Heart left ventricle (tissue), 16 donors: ENCODE data around the gene RNF144B. TPM values are rescaled to one million over a fixed set of nuclear protein-coding genes. Genes with fewer than 3 reads are reported as not detected.
A peak's percentile ranks its signal among the peaks of the same experiment; 100 is the strongest.
"Not testable (repeated sequence)": the region's sequence is repeated elsewhere in the genome, so short reads cannot be mapped to it uniquely, and the experiment has no call there.

Experiments used
- ATAC-seq, 4 donors: fragments of 200-7000 bp; cut with Tn5 transposase; one replicate each; pipeline ENCODE4 v1.9.1; 2020 to 2022; ENCODE audit warnings: moderate library complexity in 4 of 4, mild to moderate bottlenecking in 3 of 4, moderate number of reproducible peaks in 1 of 4
- DNase-seq, 5 donors: peaks; one replicate each; pipeline ENCODE4 v3.0.0-alpha.2; 2020
- H3K27ac ChIP-seq, 12 donors: fragments of 200-600 bp; sonication (generic) in 4 of 12; one replicate each; pipeline versions ENCODE4 v1.5.0 to v1.8.0; 2016 to 2022; ENCODE audit warnings: mild to moderate bottlenecking in 2 of 12
- H3K27me3 ChIP-seq, 9 donors: fragments of 200-600 bp; sonication (generic) in 2 of 9; one replicate each; pipeline versions ENCODE4 v1.5.1 to v1.8.0; 2016 to 2022; ENCODE audit warnings: mild to moderate bottlenecking in 3 of 9
- H3K36me3 ChIP-seq, 9 donors: fragments of 200-600 bp; sonication (generic) in 2 of 9; one replicate each; pipeline versions ENCODE4 v1.5.0 to v1.8.0; 2018 to 2022; ENCODE audit warnings: mild to moderate bottlenecking in 2 of 9
- H3K4me1 ChIP-seq, 12 donors: fragments of 200-600 bp; sonication (generic) in 4 of 12; one replicate each; pipeline versions ENCODE4 v1.5.0 to v1.8.0; 2016 to 2022; ENCODE audit warnings: mild to moderate bottlenecking in 3 of 12
- H3K4me3 ChIP-seq, 12 donors: fragments of 200-600 bp; sonication (generic) in 4 of 12; one replicate each; pipeline versions ENCODE4 v1.5.0 to v1.8.0; 2017 to 2022; ENCODE audit warnings: mild to moderate bottlenecking in 9 of 12, moderate library complexity in 4 of 12
- H3K9me3 ChIP-seq, 12 donors: fragments of 200-600 bp; sonication (generic) in 4 of 12; one replicate each; pipeline versions ENCODE4 v1.5.0 to v1.8.0; 2016 to 2022; ENCODE audit warnings: mild to moderate bottlenecking in 1 of 12
- POLR2A ChIP-seq, 2 donors: fragments of 450-650 bp; IDR thresholded peaks; one replicate each; pipeline ENCODE4 v1.6.1; 2017; ENCODE audit warnings: antibody characterized with exemption in 2 of 2, mild to moderate bottlenecking in 2 of 2, moderate library complexity in 2 of 2
- WGBS, 4 donors: extraction: QIAGEN DNeasy Blood & Tissue Kit in 2 of 4; methylation state at CpG; one replicate each; pipeline versions ENCODE4 v1.1.5 to v1.1.7; 2013 to 2018; 5-methylcytosine and 5-hydroxymethylcytosine counted together
- intact Hi-C, 10 donors: fragments of 100-400 bp; cut with DNase I; formaldehyde crosslinking; loops; one replicate each; pipeline versions ENCODE4 v1.11.1 to v1.14.2; 2022
- polyA plus RNA-seq, 2 donors: library from polyadenylated mRNA; stranded (reverse); fragments of 200-250 nt; gene quantifications; one replicate each; pipeline ENCODE4 v1.2.3, GENCODE V29; 2013
- total RNA-seq, 9 donors: library from RNA; depleted of rRNA in 2 of 9; stranded (reverse); fragments of >200 nt in 2 of 9; fragmentation: NEBNext Ultra II Directional in 3 of 9; extraction: Animal tissue kit (Norgen Biotek cat#: 25700) in 3 of 9; gene quantifications; one replicate each; pipeline versions ENCODE4 v1.1.0 to v1.2.4, GENCODE V29; 2016 to 2023
- TF ChIP-seq, protein P1 (sequence below), 12 donors: fragments of 200-600 bp; sonication (generic) in 4 of 12; IDR thresholded peaks; one replicate each; pipeline versions ENCODE4 v1.5.0 to v1.8.0; 2018 to 2022; ENCODE audit warnings: antibody characterized with exemption in 12 of 12, mild to moderate bottlenecking in 5 of 12
- donor health status: ischemic (EF 13 %, LVEDD 7.1; RV severe dilation, severe dysfunction).
- donor health status: healthy with polysubstance abuse.
- donor health status: DM: no; HTN: yes; CAD: no.
- donor health status: DM: no; HTN: no; CAD: no.
- donor health status: ischemic (EF 25% LVEDD 6.9; RV normal size, moderate dysfunction).
- donor health status: ischemic (EF 25% LVEDD 5.7; RV mildly dilated, moderate dysfunction).
- donor health status: healthy.
- donor health status: DM: yes; HTN: yes; CAD: no.
- donor health status: ischemic (EF 35%, LVEDD 5.7; RV mildly dilated, moderate dysfunction).
- donor health status: nonischemic (EF 11% LVEDD 7.7; RV severe dilation, severe dysfunction).
- donor health status: DM: yes; HTN: yes; CAD: no.
- donor health status: PGD.
- donor health status: ischemic (EF 29% LVEDD 5.4; RV normal size, mild dysfunction).
- donor health status: nonischemic (EF 23%, LVEDD 6.1; RV moderate dilation, normal function).

Gene RNF144B
- total and polyA plus RNA-seq, 11 donors, result 6.1 to 20.7 (median 9.6) TPM

DNA sequence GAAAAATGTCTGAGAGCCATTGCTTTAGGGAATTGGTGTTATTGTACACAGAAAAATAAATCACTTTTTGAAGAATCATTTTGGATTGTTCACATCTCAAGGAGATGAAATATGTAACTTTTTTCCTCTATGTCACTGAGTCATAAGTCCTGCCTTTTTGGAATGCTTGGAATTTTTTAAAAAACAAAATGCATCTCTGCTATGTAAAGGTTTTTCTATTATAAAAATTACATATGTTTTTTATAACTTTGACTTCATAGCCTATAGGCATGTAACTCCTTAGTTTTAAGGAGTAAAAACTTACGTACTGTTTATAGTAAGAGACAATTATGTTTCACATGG is 8.7 kb downstream of the RNF144B start:
- H3K9me3 ChIP-seq, result no peaks in the 10 kb centered on the region
- H3K4me1 ChIP-seq, result peaks cover 0 to 65% (median 5%) of the 10 kb centered on the region in 12 donors
- no peak for ATAC-seq
- intact Hi-C loops, result loop anchor here in 2 of 10 donors (5.0 to 10.0 kb wide), 2 partner anchors 51 to 109 kb away; no protein-coding TSS in a partner anchor
- H3K27ac ChIP-seq, result no peak overlapping the region
- peaks cover 0 to 26% (median 11%) of the 10 kb centered on the region in 9 donors for H3K36me3 ChIP-seq
- H3K4me3 ChIP-seq, result no peak overlapping the region
- 92 to 99% (median 95%) methylated on average over 1 of the region's 1 CpG for WGBS, 4 donors
- H3K27me3 ChIP-seq, result no peaks in the 10 kb centered on the region
- TF ChIP-seq, protein P1, sequence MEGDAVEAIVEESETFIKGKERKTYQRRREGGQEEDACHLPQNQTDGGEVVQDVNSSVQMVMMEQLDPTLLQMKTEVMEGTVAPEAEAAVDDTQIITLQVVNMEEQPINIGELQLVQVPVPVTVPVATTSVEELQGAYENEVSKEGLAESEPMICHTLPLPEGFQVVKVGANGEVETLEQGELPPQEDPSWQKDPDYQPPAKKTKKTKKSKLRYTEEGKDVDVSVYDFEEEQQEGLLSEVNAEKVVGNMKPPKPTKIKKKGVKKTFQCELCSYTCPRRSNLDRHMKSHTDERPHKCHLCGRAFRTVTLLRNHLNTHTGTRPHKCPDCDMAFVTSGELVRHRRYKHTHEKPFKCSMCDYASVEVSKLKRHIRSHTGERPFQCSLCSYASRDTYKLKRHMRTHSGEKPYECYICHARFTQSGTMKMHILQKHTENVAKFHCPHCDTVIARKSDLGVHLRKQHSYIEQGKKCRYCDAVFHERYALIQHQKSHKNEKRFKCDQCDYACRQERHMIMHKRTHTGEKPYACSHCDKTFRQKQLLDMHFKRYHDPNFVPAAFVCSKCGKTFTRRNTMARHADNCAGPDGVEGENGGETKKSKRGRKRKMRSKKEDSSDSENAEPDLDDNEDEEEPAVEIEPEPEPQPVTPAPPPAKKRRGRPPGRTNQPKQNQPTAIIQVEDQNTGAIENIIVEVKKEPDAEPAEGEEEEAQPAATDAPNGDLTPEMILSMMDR (IDR thresholded peaks at IDR 0.05), result no peak
- DNase-seq, result no peak

DNA sequence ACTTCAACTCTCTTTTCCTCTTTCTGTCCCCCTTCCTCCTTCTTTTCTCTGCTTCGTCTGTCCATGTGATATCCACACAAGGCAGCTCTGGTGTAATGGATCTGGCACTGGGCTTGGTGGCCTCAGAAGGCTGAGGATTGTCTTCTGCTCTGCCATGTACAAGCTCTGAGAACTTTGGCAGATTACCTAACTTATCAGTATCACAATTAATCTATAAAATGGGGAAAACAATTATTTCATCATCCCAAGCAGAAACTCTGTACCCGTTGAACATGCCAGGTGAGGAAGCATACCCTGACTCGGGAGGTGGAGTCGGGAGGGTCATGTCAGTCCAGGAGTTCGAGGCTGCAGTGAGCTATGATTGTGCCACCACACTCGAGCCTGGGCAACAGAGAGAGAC is 10.6 kb downstream of the RNF144B start:
- H3K4me1 ChIP-seq, result peaks cover 0 to 66% (median 4%) of the 10 kb centered on the region in 12 donors
- intact Hi-C loops, result loop anchor here in 2 of 10 donors (5.0 to 10.0 kb wide), 2 partner anchors 50 to 107 kb away; no protein-coding TSS in a partner anchor
- peak overlapping the region in 1 of 12 donors; percentile 46 for H3K27ac ChIP-seq
- H3K36me3 ChIP-seq, result peaks cover 0 to 32% (median 11%) of the 10 kb centered on the region in 9 donors
- 84 to 90% (median 87%) methylated on average over 6 of the region's 6 CpGs for WGBS, 4 donors
- no peaks in the 10 kb centered on the region for H3K27me3 ChIP-seq
- H3K9me3 ChIP-seq, result no peaks in the 10 kb centered on the region
- ATAC-seq (no peak), DNase-seq (no peak)
- TF ChIP-seq, protein P1 (IDR thresholded peaks at IDR 0.05), result no peak
- no peak for TF ChIP-seq POLR2A (IDR thresholded peaks at IDR 0.05)
- H3K4me3 ChIP-seq, result no peak overlapping the region

DNA sequence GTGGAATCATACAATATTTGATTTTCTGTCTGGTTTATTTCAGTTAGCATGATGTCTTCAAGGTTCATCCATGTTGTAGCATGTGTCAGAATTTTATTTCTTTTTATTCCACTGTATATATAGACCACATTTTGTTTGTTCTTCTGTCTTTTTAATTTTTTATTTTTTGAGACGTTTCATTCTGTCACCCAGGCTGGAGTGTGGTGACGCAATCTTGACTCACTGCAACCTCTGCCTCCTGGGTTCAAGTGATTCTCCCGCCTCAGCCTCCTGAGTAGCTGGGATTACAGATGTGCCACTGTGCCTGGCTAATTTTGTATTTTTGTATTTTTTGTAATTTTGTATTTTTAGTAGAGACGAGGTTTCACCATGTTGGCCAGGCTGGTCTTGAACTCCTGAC is 11.1 kb downstream of the RNF144B start:
- 88 to 94% (median 91%) methylated on average over 4 of the region's 4 CpGs for WGBS, 4 donors
- peaks cover 0 to 69% (median 3%) of the 10 kb centered on the region in 12 donors for H3K4me1 ChIP-seq
- DNase-seq, ATAC-seq, H3K4me3 ChIP-seq, H3K27ac ChIP-seq, H3K9me3 ChIP-seq, H3K27me3 ChIP-seq: not testable (repeated sequence)
- H3K36me3 ChIP-seq, result peaks cover 0 to 34% (median 11%) of the 10 kb centered on the region in 9 donors
- intact Hi-C loops, result loop anchor here in 2 of 10 donors (5.0 to 10.0 kb wide), 2 partner anchors 49 to 107 kb away; no protein-coding TSS in a partner anchor

DNA sequence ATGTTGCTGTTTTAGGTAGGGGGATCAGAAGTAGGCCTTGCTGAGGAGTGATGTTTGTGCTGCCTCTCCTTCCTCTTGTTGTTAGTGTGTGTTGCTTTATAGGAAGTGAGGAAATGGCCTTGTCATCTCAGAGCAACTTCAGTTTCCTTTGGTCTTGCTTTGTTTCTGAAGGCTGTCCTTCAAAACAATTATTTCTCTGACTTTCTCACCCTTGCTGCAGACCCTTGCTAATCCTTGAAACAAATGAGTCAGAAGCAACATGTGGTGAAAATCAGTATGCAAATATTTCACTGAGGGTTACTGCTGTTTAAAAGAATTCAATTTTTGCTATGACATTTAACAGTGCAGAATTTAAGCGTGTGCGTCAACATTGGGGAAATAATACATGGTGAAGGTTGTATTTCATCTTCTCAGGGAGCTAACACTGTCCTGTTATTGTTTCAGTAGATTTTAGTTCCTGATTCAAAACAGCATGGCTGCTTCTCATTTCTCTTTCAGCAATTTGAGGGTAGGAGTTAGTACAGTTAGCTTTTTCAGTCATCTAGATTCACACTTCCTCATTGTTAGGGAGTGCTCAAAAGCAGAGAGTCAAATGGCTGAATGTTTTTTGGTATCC is 13.8 kb downstream of the RNF144B start:
- no peak for TF ChIP-seq POLR2A (IDR thresholded peaks at IDR 0.05)
- TF ChIP-seq, protein P1 (IDR thresholded peaks at IDR 0.05), result no peak
- WGBS, 4 donors, result 84 to 93% (median 90%) methylated on average over 2 of the region's 2 CpGs
- peak overlapping the region in 6 of 12 donors; percentile 12 to 89 (median 30) for H3K27ac ChIP-seq
- H3K4me3 ChIP-seq, result no peak overlapping the region
- peaks cover 0 to 77% (median 5%) of the 10 kb centered on the region in 12 donors for H3K4me1 ChIP-seq
- H3K36me3 ChIP-seq, result peaks cover 0 to 44% (median 17%) of the 10 kb centered on the region in 9 donors
- peak in 3 of 4 donors; percentile 53 to 61 (median 59) for ATAC-seq
- no peak for DNase-seq
- H3K27me3 ChIP-seq, result no peaks in the 10 kb centered on the region
- no peaks in the 10 kb centered on the region for H3K9me3 ChIP-seq
- intact Hi-C loops, result no loop called here

DNA sequence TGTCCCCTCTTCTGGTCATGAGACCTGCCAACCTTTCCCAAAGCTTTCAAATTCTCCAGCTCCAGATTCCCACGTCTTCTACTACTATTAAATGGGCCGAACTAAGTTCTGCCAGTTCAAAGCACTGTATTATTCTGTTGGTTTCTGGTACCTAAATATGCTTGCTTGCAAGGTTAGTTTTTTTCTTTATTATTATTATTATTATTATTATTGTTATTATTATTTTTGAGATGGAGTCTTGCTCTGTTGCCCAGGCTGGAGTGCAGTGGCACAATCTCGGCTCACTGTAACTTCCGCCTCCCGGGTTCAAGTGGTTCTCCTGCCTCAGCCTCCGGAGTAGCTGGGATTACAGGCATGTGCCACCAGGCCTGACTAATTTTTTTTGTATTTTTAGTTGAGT is 17.8 kb downstream of the RNF144B start:
- H3K36me3 ChIP-seq, result peaks cover 0 to 40% (median 11%) of the 10 kb centered on the region in 9 donors
- intact Hi-C loops, H3K27ac ChIP-seq, H3K4me3 ChIP-seq, H3K9me3 ChIP-seq, ATAC-seq, DNase-seq, H3K27me3 ChIP-seq: not testable (repeated sequence)
- H3K4me1 ChIP-seq, result peaks cover 0 to 51% (median 6%) of the 10 kb centered on the region in 12 donors
- WGBS, 4 donors, result 94 to 97% (median 95%) methylated on average over 6 of the region's 6 CpGs
